H1 (cell line): ENCODE measurements around the gene FCGBP.

Source experiments
- ATF3 ChIP-seq: IDR thresholded peaks from 2 replicates; pipeline ENCODE4 v1.6.1; 2011; ENCODE audit warnings: low read depth, mild to moderate bottlenecking, low read length; ENCODE audit not compliant: insufficient read depth
- CHD2 ChIP-seq: IDR thresholded peaks from 2 replicates; pipeline ENCODE4 v1.6.1; 2012; ENCODE audit warnings: low read length, improper control_type of control experiment
- CREB1 ChIP-seq: IDR thresholded peaks from 2 replicates; pipeline ENCODE4 v1.6.1; 2012; ENCODE audit warnings: inconsistent platforms
- CTCF ChIP-seq, 3 experiments: IDR thresholded peaks; 1 replicate in 2 of 3; 2 replicates in 1 of 3; pipeline versions ENCODE4 v1.5.1 to v1.6.1; 2011; ENCODE audit warnings: low read length in 3 of 3, mild to moderate bottlenecking in 3 of 3, inconsistent platforms in 2 of 3, low read depth in 1 of 3, moderate library complexity in 1 of 3; ENCODE audit not compliant: insufficient read depth in 1 of 3; ENCODE audit errors: control extremely low read depth in 1 of 3
- EZH2 ChIP-seq: fragments of 200-600 bp; sonication (generic); IDR thresholded peaks from 2 replicates; pipeline ENCODE4 v1.7.1; 2012; ENCODE audit warnings: low read depth, mild to moderate bottlenecking, moderate library complexity, low read length, inconsistent platforms; ENCODE audit not compliant: severe bottlenecking
- POLR2A ChIP-seq, 2 experiments: IDR thresholded peaks; 1 replicate in 1 of 2; 2 replicates in 1 of 2; pipeline ENCODE4 v1.6.1; 2011; ENCODE audit warnings: low read depth in 2 of 2, low read length in 2 of 2, mild to moderate bottlenecking in 2 of 2; ENCODE audit errors: control extremely low read depth in 1 of 2
- POLR2AphosphoS5 ChIP-seq: IDR thresholded peaks from 2 replicates; pipeline ENCODE4 v1.6.1; 2011; ENCODE audit warnings: low read depth, low read length
- RAD21 ChIP-seq, 2 experiments: IDR thresholded peaks in 1 of 2; conservative IDR thresholded peaks in 1 of 2; 2 replicates each; pipeline ENCODE4 v1.6.1; 2011; ENCODE audit warnings: low read depth in 2 of 2, low read length in 2 of 2, improper control_type of control experiment in 1 of 2, inconsistent platforms in 1 of 2, mild to moderate bottlenecking in 1 of 2, moderate library complexity in 1 of 2
- SP1 ChIP-seq: IDR thresholded peaks from 2 replicates; pipeline ENCODE4 v1.6.1; 2011; ENCODE audit warnings: low read depth, low read length
- TCF12 ChIP-seq: IDR thresholded peaks from 2 replicates; pipeline ENCODE4 v1.6.1; 2011; ENCODE audit warnings: low read depth, mild to moderate bottlenecking, low read length

GRCh38 chr19:39937787-39938186 lies 3.4 kb upstream of the FCGBP start:
- TF ChIP-seq CREB1 = no peak
- no peak for TF ChIP-seq RAD21 (IDR thresholded peaks at IDR 0.05 in 1 of 2, conservative IDR thresholded peaks at IDR 0.05 in 1 of 2; ENCODE audit: low read depth in 2 of 2, low read length in 2 of 2)
- no peak for TF ChIP-seq TCF12
- no peak for TF ChIP-seq SP1
- no peak for TF ChIP-seq POLR2AphosphoS5
- TF ChIP-seq POLR2A (IDR thresholded peaks at IDR 0.05; ENCODE audit: control extremely low read depth in 1 of 2, low read depth in 2 of 2, low read length in 2 of 2) = no peak
- no peak for TF ChIP-seq CTCF (IDR thresholded peaks at IDR 0.05; ENCODE audit: control extremely low read depth in 1 of 3, insufficient read depth in 1 of 3, low read depth in 1 of 3, low read length in 3 of 3)
- TF ChIP-seq ATF3 = no peak
- no peak for TF ChIP-seq EZH2
- TF ChIP-seq CHD2 = no peak
